Spleen (tissue), 11 donors: Measurements from ENCODE around the gene NYAP2. TPM values are rescaled to one million over a fixed set of nuclear protein-coding genes. Genes with fewer than 3 reads are reported as not detected.

Experiments
- DNase-seq: peaks from one replicate; pipeline ENCODE4 v3.0.0-alpha.2; 2020
- H3K27ac ChIP-seq, 8 donors: fragments of 200-600 bp; sonication (generic) in 7 of 8; 1 replicate in 4 of 8; 2 replicates in 4 of 8; pipeline versions ENCODE4 v1.5.0 to v1.8.0; 2016 to 2021; ENCODE audit warnings: inconsistent platforms in 4 of 8, mild to moderate bottlenecking in 4 of 8, moderate library complexity in 1 of 8
- H3K27me3 ChIP-seq, 7 donors: fragments of 200-600 bp; sonication (generic) in 6 of 7; replicated peaks in 1 of 7; 1 replicate in 4 of 7; 2 replicates in 3 of 7; pipeline versions ENCODE4 v1.5.0 to v1.8.0; 2016 to 2021; ENCODE audit warnings: inconsistent platforms in 3 of 7, mild to moderate bottlenecking in 1 of 7
- H3K36me3 ChIP-seq, 6 donors: fragments of 200-600 bp; sonication (generic) in 5 of 6; 1 replicate in 4 of 6; 2 replicates in 2 of 6; pipeline versions ENCODE4 v1.5.0 to v1.8.0; 2016 to 2021; ENCODE audit warnings: inconsistent platforms in 2 of 6
- H3K4me1 ChIP-seq, 6 donors: fragments of 200-600 bp; sonication (generic) in 5 of 6; 1 replicate in 3 of 6; 2 replicates in 3 of 6; pipeline versions ENCODE4 v1.5.0 to v1.8.0; 2016 to 2021; ENCODE audit warnings: inconsistent platforms in 3 of 6
- H3K4me3 ChIP-seq, 8 donors: fragments of 200-600 bp; sonication (generic) in 7 of 8; 1 replicate in 4 of 8; 2 replicates in 4 of 8; pipeline versions ENCODE4 v1.5.0 to v1.8.0; 2016 to 2021; ENCODE audit warnings: inconsistent platforms in 4 of 8, mild to moderate bottlenecking in 4 of 8, moderate library complexity in 2 of 8
- H3K9me3 ChIP-seq, 8 donors: fragments of 200-600 bp; sonication (generic) in 7 of 8; 1 replicate in 4 of 8; 2 replicates in 4 of 8; pipeline versions ENCODE4 v1.5.0 to v1.8.0; 2016 to 2021; ENCODE audit warnings: inconsistent platforms in 4 of 8
- POLR2A ChIP-seq, 3 donors: fragments of 450-650 bp; IDR thresholded peaks; one replicate each; pipeline ENCODE4 v1.5.1; 2017; ENCODE audit warnings: antibody characterized with exemption in 3 of 3, mild to moderate bottlenecking in 1 of 3
- POLR2AphosphoS5 ChIP-seq, 3 donors: sonication (generic); formaldehyde crosslinking; IDR thresholded peaks; one replicate each; pipeline ENCODE4 v1.5.1; 2017; ENCODE audit warnings: antibody characterized with exemption in 3 of 3
- WGBS, 5 donors: extraction: QIAGEN DNeasy Blood & Tissue Kit in 3 of 5; methylation state at CpG; one replicate each; pipeline versions ENCODE4 v1.1.5 to v1.1.7; 2013 to 2018; 5-methylcytosine and 5-hydroxymethylcytosine counted together
- intact Hi-C: fragments of 100-400 bp; cut with DNase I; formaldehyde crosslinking; loops from one replicate; pipeline ENCODE4 v1.15.0; 2023; ENCODE audit warnings: low total_unique reads
- polyA plus RNA-seq, 3 donors: library from polyadenylated mRNA; stranded (reverse); fragments of 200-250 nt; gene quantifications; one replicate each; pipeline ENCODE4 v1.2.1, GENCODE V29; 2013
- total RNA-seq, 7 donors: library from RNA; depleted of rRNA in 3 of 7; stranded (reverse); fragments of >200 nt in 3 of 7; fragmentation: NEBNext Ultra II Directional in 4 of 7; extraction: Animal tissue kit (Norgen Biotek cat#: 25700) in 4 of 7; gene quantifications; one replicate each; pipeline versions ENCODE4 v1.1.0 to v1.2.1, GENCODE V29; 2016 to 2021
- TF ChIP-seq, protein P1 (sequence below), 11 experiments: fragments of 200-600 bp in 7 of 11; fragments of 450-650 bp in 4 of 11; sonication (generic) in 4 of 11; IDR thresholded peaks in 8 of 11; conservative IDR thresholded peaks in 3 of 11; 1 replicate in 7 of 11; 2 replicates in 4 of 11; pipeline versions ENCODE4 v1.4.0 to v1.8.0; 2016 to 2021; ENCODE audit warnings: antibody characterized with exemption in 11 of 11, inconsistent platforms in 4 of 11, mild to moderate bottlenecking in 1 of 11
- donor health status: healthy with polysubstance abuse.
- donor health status: DM: no; HTN: no; CAD: no; lungs with moderate emphysema.
- donor health status: DM: no; HTN: no; CAD: no.
- donor health status: Bipolar disorder and iron deficiency.
- donor health status: healthy.
- donor health status: DM: no; HTN: no; CAD: no.
- donor health status: DM: yes; HTN: yes; CAD: no.

Gene NYAP2
- total and polyA plus RNA-seq, 10 donors, result 0.06 to 0.33 (median 0.16) TPM; not detected in 1

- no peak for DNase-seq
- TF ChIP-seq POLR2A (IDR thresholded peaks at IDR 0.05) (no peak), POLR2AphosphoS5 (IDR thresholded peaks at IDR 0.05) (no peak)
- TF ChIP-seq, protein P1, sequence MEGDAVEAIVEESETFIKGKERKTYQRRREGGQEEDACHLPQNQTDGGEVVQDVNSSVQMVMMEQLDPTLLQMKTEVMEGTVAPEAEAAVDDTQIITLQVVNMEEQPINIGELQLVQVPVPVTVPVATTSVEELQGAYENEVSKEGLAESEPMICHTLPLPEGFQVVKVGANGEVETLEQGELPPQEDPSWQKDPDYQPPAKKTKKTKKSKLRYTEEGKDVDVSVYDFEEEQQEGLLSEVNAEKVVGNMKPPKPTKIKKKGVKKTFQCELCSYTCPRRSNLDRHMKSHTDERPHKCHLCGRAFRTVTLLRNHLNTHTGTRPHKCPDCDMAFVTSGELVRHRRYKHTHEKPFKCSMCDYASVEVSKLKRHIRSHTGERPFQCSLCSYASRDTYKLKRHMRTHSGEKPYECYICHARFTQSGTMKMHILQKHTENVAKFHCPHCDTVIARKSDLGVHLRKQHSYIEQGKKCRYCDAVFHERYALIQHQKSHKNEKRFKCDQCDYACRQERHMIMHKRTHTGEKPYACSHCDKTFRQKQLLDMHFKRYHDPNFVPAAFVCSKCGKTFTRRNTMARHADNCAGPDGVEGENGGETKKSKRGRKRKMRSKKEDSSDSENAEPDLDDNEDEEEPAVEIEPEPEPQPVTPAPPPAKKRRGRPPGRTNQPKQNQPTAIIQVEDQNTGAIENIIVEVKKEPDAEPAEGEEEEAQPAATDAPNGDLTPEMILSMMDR (IDR thresholded peaks at IDR 0.05 in 8 of 11, conservative IDR thresholded peaks at IDR 0.05 in 3 of 11), result no peak
- no peaks in the 10 kb centered on the region for H3K36me3 ChIP-seq
- H3K4me1 ChIP-seq, result no peaks in the 10 kb centered on the region
- no peak overlapping the region for H3K4me3 ChIP-seq
- intact Hi-C loops, result no loop called here
- no peaks in the 10 kb centered on the region for H3K9me3 ChIP-seq
- no peak overlapping the region for H3K27ac ChIP-seq
- WGBS, 5 donors, result 67 to 76% (median 70%) methylated on average over 2 of the region's 2 CpGs
- no peaks in the 10 kb centered on the region for H3K27me3 ChIP-seq
These were observed 215.4 kb downstream of the NYAP2 start for GRCh38 chr2:225614915-225615314.

GRCh38 chr2:225615514-225615913 lies 216.0 kb downstream of the NYAP2 start:
- H3K27me3 ChIP-seq, result no peaks in the 10 kb centered on the region
- H3K36me3 ChIP-seq, result no peaks in the 10 kb centered on the region
- 59 to 76% (median 72%) methylated on average over 3 of the region's 3 CpGs for WGBS, 5 donors
- no peak for DNase-seq
- H3K9me3 ChIP-seq, result no peaks in the 10 kb centered on the region
- no peak overlapping the region for H3K4me3 ChIP-seq
- H3K27ac ChIP-seq, result no peak overlapping the region
- intact Hi-C loops, result no loop called here
- TF ChIP-seq POLR2A (IDR thresholded peaks at IDR 0.05), result no peak
- TF ChIP-seq, protein P1 (IDR thresholded peaks at IDR 0.05 in 8 of 11, conservative IDR thresholded peaks at IDR 0.05 in 3 of 11), result no peak
- TF ChIP-seq POLR2AphosphoS5 (IDR thresholded peaks at IDR 0.05), result no peak
- H3K4me1 ChIP-seq, result no peaks in the 10 kb centered on the region

DNA sequence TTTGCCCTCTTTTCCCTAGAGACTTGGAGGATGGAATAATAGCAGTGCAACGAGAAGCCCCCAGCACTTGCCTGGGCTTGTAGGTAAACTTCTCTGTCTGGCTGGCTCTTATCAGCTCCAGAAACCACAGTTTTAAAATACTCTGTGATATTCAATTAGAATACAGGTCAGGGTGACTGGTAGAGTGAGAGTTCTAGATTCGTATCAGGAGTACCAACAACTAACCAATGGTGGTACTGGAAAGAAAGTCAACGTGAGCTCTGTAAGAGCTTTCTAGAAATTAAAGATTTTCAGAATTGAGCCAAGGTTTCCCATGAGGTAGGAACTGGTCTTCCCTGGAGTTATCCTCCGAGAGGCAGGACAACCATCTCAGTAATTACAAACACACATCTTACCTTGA lies 216.9 kb downstream of the NYAP2 start:
- intact Hi-C loops, result no loop called here
- H3K27me3 ChIP-seq, result no peaks in the 10 kb centered on the region
- no peak overlapping the region for H3K27ac ChIP-seq
- no peak for TF ChIP-seq POLR2A (IDR thresholded peaks at IDR 0.05)
- TF ChIP-seq, protein P1 (IDR thresholded peaks at IDR 0.05 in 8 of 11, conservative IDR thresholded peaks at IDR 0.05 in 3 of 11), result no peak
- no peak for TF ChIP-seq POLR2AphosphoS5 (IDR thresholded peaks at IDR 0.05)
- no peaks in the 10 kb centered on the region for H3K36me3 ChIP-seq
- H3K4me3 ChIP-seq, result no peak overlapping the region
- H3K9me3 ChIP-seq, result no peaks in the 10 kb centered on the region
- DNase-seq, result no peak
- WGBS, 5 donors, result 77 to 90% (median 81%) methylated on average over 4 of the region's 4 CpGs
- H3K4me1 ChIP-seq, result no peaks in the 10 kb centered on the region

- Histone ChIP-seq H3K27ac (no peak overlapping the region), H3K27me3 (no peaks in the 10 kb centered on the region), H3K4me3 (no peak overlapping the region), H3K36me3 (no peaks in the 10 kb centered on the region), H3K9me3 (no peaks in the 10 kb centered on the region), H3K4me1 (no peaks in the 10 kb centered on the region)
- TF ChIP-seq POLR2A (IDR thresholded peaks at IDR 0.05), result no peak
- no peak for TF ChIP-seq POLR2AphosphoS5 (IDR thresholded peaks at IDR 0.05)
- TF ChIP-seq, protein P1 (IDR thresholded peaks at IDR 0.05 in 8 of 11, conservative IDR thresholded peaks at IDR 0.05 in 3 of 11), result no peak
- intact Hi-C loops, result no loop called here
- no peak for DNase-seq
- WGBS, 5 donors, result 72 to 80% (median 72%) methylated on average over 2 of the region's 2 CpGs
These were observed 217.3 kb downstream of the NYAP2 start for GRCh38 chr2:225616848-225617247.
